ENCODE data around the gene TMEM101.
A peak's percentile ranks its signal among the peaks of the same experiment; 100 is the strongest.
"Not testable (repeated sequence)": the region's sequence is repeated elsewhere in the genome, so short reads cannot be mapped to it uniquely, and the experiment has no call there.

Gene TMEM101

DNA sequence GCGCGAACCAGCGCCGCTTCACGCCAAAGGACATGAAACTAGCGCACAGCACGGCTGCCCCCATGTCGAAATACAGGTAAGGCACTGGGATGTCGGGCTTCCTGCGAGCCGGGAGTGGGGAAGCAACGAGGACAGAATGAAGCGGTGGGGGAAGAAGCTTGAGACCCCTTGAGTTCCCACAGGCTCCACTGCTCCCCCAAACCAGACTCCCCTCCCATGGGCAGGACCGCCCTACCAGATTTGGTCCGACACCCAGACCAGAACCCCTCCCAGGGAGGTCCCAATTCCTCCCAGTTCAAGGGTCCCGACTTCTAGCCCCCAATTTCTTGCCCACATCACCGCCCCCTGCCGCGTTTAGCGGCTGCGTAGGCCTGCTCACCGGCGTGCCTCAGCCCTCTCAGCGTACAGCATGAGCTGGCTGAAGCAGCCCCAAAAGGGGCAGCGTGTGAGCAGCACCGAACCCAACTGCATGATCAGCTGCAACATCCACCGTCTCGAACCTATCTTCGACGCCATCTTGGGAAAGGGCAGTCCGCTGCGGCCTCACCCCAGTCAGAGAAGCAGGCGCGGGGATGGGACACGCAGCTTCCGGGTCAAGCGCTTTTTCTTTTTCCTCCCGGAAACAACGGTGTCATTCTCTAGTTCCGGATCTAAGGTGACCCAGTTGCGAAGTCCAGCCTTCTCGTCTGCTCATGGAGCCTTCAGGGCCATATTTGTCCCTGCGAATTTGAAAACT, at the start of gene TMEM101:
Gene TMEM101, minus strand, starts transcription at position 527 of the 736 bp plus-strand sequence. Its CDS starts 11 bp downstream, at position 516.
- DNase-seq = peak; percentile 90

GRCh38 chr17:44063704-44064639, 49.2 kb upstream of the TMEM101 start:
- DNase-seq = no peak

DNA sequence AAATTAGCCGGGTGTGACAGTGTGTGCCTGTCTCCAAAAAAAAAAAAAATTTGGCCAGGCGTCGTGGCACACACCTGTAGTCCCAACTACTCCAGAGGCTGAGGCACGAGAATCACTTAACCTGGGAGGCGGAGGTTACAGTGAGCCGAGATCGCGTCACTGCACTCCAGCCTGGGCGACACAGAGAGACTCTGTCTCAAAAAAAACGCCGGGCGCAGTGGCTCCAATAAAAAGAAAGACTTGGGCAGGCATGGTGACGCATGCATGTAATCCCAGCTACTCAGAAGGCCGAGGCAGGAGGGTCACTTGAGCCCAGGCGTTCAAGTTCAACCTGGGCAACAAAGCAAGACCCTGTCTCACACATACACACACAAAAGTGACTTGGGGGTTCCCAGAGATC, 48.1 kb upstream of the TMEM101 start:
- DNase-seq = no peak

- DNase-seq = no peak
Observed at GRCh38 chr17:44061446-44061845, 46.7 kb upstream of the TMEM101 start.

DNA sequence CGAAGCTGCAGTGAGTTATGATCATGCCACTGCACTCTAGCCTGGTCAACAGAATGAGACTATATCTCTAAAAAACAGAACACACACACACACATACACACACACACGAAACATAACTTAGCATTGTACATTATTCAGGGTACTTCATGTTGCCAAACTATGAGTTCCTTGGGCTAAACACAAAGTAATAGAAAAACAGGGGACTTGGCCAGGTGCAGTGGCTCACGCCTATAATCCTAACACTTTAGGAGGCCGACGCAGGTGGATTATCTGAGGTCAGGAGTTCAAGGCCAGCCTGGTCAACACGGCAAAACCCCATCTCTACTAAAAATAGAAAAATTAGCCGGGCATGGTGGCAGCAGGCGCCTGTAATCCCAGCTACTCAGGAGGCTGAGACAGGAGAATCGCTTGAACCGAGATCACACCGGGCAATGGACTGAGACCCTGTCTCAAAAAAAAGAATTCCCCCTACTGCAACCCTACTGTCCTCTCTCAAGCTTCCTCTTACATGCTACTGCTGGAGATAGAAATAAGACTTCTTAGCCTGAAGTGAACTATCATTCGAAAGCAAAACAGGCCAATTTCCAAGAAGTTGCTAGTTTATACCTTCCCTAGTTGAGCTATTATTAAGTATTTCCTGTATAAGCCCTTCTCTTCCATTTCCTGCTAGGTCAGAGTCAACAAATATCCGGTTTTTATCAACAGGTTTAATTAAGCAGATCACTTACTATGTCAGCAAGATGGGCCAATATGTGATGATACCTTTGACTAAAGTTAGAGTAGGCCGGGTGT, 44.5 kb upstream of the TMEM101 start:
- DNase-seq = no peak

DNA sequence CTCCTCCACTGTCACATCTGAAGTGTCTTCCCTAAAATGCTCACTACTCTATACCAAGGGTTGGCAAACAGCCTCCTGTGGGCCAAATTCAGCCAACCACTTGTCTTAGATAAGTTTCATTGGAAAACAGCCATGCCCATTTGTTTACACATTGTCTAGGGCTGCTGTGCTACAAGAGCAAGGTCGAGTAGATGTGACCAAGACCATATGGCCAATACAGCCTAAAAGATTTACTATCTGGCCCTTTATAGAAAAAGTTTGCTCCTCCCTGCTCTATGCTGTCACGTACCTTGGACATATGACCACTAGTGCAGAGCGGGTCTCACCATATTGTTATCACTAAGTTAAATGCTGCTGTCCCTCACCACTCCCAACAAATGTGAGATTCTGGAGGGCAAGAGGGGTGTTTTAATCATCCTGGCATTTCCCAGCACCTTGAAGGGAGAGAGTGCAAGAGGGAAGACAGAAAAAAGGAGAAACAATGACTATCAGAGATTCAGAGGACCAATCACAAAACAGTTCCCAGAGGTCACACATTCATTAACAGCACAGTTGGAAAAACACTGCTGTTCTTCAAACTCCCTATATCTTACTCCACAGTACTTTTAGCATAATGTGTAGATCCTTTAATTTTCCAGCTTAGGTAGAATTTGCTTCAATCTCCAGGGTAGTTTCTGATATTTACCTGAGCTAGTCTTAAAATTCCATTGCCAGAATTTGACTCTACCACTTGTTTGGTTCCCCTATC, 38.5 kb upstream of the TMEM101 start:
- no peak for DNase-seq

- no peak for DNase-seq
Observed at GRCh38 chr17:44049294-44050060, 34.7 kb upstream of the TMEM101 start.

- not testable (repeated sequence) for DNase-seq
Observed at GRCh38 chr17:44046893-44047292, 32.1 kb upstream of the TMEM101 start.

- no peak for DNase-seq
Observed at GRCh38 chr17:44045486-44045885, 30.7 kb upstream of the TMEM101 start.

DNA sequence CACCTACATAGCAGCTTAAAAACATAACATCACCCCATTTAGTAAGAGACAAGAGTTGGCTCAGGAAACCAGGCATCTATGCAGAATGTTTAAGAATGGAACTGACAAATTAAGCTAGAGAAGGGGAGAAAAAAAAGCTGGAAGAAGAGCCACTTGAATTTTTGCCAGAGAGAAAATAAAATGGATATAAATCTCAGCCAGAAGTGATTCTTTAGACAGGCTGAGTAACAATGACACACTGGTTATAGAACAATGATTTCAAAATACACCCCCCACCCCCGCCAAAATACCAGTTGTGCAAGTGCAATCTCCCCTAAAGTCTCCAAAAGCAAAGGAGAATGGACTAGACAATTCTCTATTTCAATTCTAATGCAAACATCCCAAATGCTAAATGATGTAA, 29.3 kb upstream of the TMEM101 start:
- no peak for DNase-seq

GRCh38 chr17:44043272-44043696, 28.5 kb upstream of the TMEM101 start:
- DNase-seq = no peak

- DNase-seq = no peak
Observed at GRCh38 chr17:44039829-44040635, 25.3 kb upstream of the TMEM101 start.

GRCh38 chr17:44038604-44039011, 23.8 kb upstream of the TMEM101 start:
- DNase-seq = no peak

- no peak for DNase-seq
Observed at GRCh38 chr17:44037471-44037870, 22.7 kb upstream of the TMEM101 start.

- DNase-seq = not testable (repeated sequence)
Observed at GRCh38 chr17:44034688-44035087, 19.9 kb upstream of the TMEM101 start.

DNA sequence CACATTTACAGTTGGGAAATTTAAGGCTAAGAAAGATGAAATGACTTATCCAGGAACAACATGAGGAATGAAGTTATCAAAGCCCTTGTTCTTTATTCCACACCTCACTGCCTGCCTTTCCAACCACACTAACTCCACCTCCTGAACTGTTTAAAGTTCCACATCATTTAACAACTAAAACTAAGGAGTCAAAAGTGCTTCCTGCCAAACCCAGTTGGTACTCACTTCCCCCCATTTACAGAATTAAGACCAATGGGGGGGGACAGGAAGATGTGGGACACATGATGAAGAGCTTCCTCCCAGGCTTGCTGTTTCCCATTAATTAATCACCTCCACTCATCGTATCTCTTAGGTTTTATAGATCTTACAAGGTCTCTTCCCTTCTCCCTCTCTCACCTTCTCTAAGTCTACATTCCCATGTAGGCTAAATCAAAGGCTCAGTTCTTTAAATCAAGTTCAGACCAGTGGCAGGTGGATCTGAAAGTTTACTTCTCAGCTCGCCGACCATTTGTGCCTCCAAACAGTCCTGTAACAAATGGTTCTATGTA, 19.2 kb upstream of the TMEM101 start:
- no peak for DNase-seq

- no peak for DNase-seq
Observed at GRCh38 chr17:44030482-44030881, 15.7 kb upstream of the TMEM101 start.

- DNase-seq = no peak
Observed at GRCh38 chr17:44029736-44030135, 15.0 kb upstream of the TMEM101 start.

- DNase-seq = no peak
Observed at GRCh38 chr17:44024853-44025252, 10.1 kb upstream of the TMEM101 start.

GRCh38 chr17:44024271-44024663, 9.5 kb upstream of the TMEM101 start:
- DNase-seq = no peak

Data from stimulated activated CD8-positive, alpha-beta memory T cell treated with anti-CD3 and anti-CD28 coated beads, Interleukin-4, amount 100 ng/mL, for 48 hours (primary cell).